Right hindlimb (tissue), 1 donor: Measurements from ENCODE around the gene FAM120A.
"Not testable (repeated sequence)": the region's sequence is repeated elsewhere in the genome, so short reads cannot be mapped to it uniquely, and the experiment has no call there.

ENCODE experiments used
- DNase-seq: peaks from one replicate; pipeline ENCODE4 v3.0.0-alpha.2; 2018

Gene FAM120A

GRCh38 chr9:93475108-93475507, 23.6 kb downstream of the FAM120A start:
- DNase-seq, result no peak

DNA sequence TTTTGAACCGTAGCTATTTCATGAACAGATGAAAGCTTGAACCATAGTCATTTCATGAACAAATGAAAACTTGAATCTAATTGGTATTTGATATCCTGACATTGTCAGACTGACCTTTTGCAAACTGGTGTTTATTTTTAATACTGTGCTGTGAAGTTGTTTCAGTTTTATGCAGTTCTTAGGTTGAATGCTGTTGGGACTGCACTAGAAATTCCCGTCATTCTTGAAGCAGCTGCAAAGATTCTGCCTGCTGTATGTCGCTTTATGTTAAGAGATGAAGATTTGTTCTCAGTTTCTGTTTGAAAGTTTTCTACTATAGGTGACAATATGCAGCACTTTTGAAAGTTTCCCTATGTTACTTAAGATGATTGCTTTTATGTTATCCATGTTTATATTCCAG, 24.4 kb downstream of the FAM120A start:
- no peak for DNase-seq

DNA sequence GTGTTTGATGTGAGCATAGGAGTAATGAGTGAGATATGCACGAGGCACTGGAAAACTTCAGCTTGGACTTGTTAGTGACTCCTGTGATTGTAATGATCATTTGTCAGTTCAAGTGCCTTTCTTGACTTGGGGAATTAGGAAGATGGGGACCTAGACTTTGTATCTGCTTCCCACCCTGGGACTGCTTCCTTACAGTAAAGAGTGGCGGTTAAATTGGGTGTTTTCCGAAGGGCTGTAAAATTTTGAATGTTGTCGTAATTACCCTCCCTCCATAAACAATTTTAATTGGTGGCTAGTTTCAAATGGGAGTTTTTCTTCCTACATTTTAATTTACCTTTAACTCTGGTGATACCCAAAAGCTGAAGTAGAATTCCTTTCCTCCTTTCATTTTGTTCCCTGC, 25.4 kb downstream of the FAM120A start:
- DNase-seq, result no peak

DNA sequence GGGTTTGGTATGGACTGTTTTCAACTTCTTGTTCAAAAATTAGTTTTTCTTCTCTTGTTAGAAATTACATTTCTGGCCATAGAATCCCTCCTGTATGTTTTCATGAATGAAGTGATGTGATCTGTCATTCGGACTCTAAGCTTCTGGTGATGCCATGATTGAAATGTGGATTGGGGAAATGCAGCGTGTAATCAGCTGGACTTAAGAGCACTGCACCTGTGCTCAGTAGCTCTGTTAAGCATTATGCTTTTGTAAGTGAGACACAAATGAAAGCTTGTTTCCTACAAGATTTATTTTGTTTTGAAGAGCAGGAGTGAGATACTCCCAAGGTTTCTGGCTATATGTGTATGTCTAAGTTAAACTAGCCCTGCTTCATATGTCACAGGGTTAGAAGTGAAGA, 25.9 kb downstream of the FAM120A start:
- DNase-seq, result no peak

- DNase-seq, result no peak
Measured at GRCh38 chr9:93479726-93480125, 28.2 kb downstream of the FAM120A start.

DNA sequence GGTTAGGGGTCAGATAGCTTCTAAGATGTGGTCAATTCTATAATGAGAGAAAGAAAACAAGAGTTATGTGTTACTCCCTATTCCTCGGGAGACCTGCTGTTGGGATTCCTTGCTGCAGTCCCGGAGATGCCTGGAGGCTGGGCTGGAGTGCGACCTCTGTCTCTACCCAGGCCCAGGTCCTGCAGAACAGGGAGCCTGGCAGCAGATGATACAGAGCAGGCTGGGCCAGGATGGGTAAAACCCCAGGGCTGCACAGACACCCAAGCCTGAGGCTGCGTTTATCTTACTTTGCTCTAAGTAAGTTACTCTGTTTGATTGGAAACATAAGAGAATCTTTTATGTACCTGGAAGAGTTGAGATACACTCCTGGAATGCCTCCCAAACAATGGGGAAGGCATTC, 28.8 kb downstream of the FAM120A start:
- DNase-seq, result no peak

DNA sequence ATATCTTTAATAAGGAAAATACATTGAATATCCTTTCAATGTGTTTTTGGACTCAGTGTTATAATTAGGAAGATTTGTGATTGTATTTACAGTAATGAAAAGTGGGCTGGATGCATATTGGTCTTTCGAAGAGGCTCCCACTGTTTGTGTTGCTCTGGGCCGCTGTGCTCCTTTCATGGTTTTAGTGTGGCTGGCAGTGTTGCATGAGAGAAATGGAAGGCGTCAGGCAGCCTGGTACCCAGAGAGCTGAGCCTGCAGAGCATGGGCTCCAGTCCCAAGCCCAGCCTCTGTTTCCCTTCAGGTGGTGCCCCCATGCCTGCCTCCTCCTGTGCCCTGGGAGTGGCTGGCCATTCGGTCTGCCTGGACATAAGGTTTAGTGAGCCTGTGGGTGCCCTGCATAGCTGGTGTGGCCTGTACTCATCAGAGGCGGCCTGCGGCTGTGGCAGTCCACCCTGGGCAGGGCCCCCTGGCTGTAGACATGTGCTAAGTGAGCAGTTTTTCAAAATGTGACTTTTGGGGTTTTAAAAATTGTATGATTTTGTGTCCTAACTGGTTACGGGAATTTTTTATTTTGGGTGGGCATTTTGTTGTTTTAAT, 29.3 kb downstream of the FAM120A start:
- peak; percentile 24 for DNase-seq

DNA sequence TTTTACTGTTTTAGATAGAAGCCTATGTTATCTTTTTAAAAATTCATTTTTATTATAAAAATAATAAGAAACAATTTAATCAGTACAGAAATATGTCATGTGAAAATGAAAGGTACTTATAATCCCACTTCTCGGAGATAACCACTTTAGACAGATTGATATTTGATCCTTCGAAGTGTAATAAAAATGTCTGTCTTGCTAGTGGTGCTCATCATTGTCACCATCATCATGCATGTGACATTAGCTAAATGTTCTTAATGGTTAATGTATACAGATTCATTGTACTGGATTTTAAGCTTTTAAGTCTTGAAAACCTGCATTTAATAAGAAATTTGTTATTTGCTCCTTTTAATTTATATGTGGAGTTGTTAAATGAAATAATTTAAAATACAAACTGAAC, 32.0 kb downstream of the FAM120A start:
- DNase-seq, result no peak

DNA sequence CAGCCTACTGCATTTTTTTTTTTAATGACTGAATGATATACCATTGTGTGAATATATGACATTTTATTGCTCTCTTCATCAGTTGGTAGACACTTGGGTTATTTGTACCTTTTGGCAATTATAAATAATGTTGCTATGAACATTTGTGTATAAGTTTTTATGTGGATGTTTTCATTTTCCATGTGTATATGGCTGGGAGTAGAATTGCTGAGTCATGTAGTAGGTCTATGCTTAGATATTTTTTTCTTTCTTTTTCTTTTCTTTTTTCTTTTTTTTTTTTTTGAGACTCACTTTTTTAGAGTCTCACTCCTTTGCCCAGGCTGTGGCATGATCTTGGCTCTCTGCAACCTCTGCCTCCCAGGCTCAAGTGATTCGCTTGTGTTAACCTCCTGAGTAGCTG, 34.8 kb downstream of the FAM120A start:
- DNase-seq, result no peak

- DNase-seq, result no peak
Measured at GRCh38 chr9:93488244-93488643, 36.8 kb downstream of the FAM120A start.

DNA sequence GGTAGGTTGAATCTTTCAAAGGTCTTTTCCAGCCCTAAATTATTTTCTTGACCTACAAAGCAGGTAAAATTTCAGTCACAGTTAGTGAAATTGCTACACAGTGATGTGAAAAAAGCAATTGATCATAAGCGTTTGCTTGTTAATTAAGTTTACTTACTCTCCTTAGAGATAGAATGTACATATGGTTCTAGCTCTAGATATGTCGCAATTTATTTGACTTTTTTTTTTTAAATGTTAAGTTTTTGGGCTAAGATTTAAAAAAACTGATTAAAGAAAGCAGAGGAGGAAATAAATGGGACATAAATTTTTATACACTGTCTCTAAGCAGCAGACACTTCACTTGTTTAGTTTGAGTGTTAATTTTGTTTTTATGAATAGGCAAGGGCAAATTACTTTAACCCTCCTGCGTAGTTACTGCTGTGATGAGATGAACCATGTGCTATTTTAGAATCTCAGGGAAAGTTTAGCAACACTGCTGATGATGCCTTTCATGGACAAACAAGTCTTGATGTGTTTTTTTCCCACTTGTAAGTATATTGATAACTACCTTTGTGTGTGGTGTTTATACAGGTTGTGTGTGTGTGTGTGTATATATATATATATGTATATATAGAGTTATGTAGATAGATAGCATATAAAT, 40.2 kb downstream of the FAM120A start:
- DNase-seq, result no peak

GRCh38 chr9:93492327-93492726, 40.8 kb downstream of the FAM120A start:
- DNase-seq, result no peak

DNA sequence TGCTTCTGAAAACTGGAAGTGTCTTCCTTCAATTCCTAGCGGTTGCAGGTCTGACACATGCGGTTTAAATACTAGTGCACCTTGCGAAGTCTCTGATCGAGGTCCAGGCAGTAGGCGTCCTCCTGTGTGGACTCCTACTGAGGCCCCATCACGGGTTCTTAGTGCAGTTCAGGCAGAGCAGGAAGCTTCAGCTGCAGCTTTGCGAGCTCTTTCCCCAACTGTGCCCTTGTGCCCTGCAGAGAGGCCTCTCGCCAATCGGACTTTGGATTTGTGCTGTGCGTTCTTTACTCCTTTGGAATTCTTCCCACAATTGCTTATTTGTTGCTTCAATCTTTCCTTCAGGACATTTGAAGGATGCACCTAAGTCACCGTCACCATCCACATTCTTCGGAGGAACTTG, 42.5 kb downstream of the FAM120A start:
- DNase-seq, result no peak

DNA sequence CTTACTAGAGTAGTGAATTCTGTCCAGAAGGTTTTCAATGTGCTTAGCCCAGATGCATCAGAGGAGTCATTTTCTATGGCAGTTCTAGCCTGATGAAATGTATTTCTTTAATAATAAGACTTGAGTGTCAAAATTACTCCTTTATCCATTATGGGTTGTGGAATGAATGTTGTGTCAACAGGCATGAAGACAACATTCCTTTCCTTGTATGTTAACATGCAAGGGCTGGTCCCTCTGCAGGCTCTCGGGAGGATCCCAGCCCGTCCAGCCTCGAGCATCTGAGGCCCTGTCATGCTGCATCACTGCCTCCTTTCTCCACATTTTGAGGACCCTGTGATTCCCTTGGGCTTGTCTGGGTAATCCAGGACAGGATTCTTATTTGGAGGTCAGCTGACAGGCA, 44.8 kb downstream of the FAM120A start:
- no peak for DNase-seq

- no peak for DNase-seq
Measured at GRCh38 chr9:93500571-93501298, 49.2 kb downstream of the FAM120A start.

DNA sequence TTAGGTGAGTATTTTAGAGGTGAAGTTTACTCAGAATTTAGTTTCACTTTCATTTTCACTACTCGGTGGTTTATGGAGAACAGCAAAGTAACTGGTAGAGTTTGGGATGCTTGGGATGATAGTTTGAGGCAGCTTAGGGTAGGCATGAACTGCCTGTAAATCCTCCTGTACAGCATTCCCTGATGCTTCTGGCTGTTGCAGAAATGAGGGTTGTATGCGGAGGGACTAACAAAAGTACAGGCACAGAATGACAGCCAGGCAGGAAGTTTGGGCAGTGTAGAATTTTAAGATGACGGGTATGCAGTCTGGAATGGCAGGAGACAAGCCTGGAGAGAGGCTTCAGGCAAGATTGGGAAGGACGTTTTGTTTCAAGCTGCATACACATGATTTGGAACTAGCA, 49.9 kb downstream of the FAM120A start:
- DNase-seq, result no peak

DNA sequence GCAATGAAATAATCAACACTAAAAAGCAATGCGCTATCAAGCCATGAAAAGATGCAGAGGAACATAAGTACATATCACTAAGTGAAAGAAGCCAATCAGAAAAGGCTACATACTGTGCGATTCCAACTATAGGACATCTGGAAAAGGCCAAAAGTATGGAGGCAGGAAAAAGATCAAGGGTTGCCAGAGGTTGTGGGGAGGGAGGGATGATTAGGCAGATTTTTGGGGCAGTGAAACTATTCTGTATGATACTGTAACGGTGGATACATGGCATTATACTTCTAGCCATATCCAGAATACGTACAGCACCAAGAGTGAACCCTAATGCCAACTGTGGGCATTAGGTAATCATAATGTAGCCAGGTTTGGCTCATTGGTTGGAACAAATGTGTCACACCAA, 51.9 kb downstream of the FAM120A start:
- DNase-seq, result no peak

- no peak for DNase-seq
Measured at GRCh38 chr9:93505541-93506132, 54.2 kb downstream of the FAM120A start.

GRCh38 chr9:93507768-93508167, 56.3 kb downstream of the FAM120A start:
- DNase-seq, result no peak

- no peak for DNase-seq
Measured at GRCh38 chr9:93508207-93508606, 56.7 kb downstream of the FAM120A start.

GRCh38 chr9:93509084-93509483, 57.6 kb downstream of the FAM120A start:
- DNase-seq, result no peak

DNA sequence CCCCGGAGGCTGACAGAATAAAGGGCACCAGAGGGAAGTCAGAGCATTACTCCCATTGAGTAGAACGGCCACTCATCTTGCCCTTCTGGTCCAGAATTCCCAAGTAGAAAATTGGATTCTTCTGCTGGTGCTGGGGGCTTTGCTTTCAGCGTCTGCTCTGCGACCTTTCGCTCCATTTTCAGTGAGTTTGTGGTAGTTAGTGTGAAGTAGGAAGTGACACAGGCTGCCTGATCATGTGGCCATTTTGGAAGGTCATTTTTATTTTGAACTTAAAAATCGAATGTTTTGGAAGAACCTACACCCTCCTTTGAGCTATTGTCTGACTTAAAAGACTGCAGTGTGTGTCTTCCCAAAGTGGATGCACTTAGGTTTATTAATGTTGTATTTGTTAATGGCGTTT, 58.6 kb downstream of the FAM120A start:
- no peak for DNase-seq

DNA sequence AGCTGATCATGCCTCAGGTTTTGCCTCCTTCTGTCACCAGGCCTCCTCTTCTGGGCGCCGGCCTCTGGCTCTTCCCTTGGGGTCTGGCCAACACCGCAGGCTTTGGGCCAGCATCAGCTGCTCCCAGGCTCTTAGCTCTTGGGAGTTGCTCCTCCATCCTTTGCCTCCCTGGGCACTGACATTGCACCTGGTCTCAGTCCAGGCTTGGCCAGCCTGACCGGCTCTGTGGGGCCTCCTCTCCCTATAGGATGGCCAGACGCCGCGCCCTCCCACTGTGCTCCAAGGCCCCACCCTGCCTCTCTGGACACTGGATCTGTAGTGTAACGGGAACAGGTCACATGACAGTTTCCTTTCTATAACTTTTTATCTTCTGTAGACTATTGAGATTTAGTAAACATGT, 59.7 kb downstream of the FAM120A start:
- DNase-seq, result not testable (repeated sequence)

- DNase-seq, result not testable (repeated sequence)
Measured at GRCh38 chr9:93512170-93512812, 60.8 kb downstream of the FAM120A start.
